H9 (cell line): ENCODE results near the gene ITPR1. TPM values are rescaled to one million over a fixed set of nuclear protein-coding genes. Genes with fewer than 3 reads are reported as not detected.
A peak's percentile ranks its signal among the peaks of the same experiment; 100 is the strongest.

Source experiments
- DNase-seq: peaks from one replicate; pipeline ENCODE4 v3.0.0-alpha.2; 2017
- H2AFZ ChIP-seq: one replicate; pipeline ENCODE4 v1.6.1; 2013; ENCODE audit warnings: mild to moderate bottlenecking, low read length, control low read depth, moderate library complexity
- H2AK5ac ChIP-seq: 2 replicates; pipeline ENCODE4 v1.6.1; 2013; ENCODE audit warnings: low read length, control low read depth, mixed read lengths; ENCODE audit not compliant: insufficient read length
- H2BK120ac ChIP-seq: one replicate; pipeline ENCODE4 v1.6.1; 2013; ENCODE audit warnings: low read depth, mild to moderate bottlenecking, low read length, control low read depth, inconsistent platforms; ENCODE audit not compliant: poor library complexity, severe bottlenecking
- H2BK12ac ChIP-seq: 2 replicates; pipeline ENCODE4 v1.6.1; 2013; ENCODE audit warnings: low read length, control low read depth, mixed read lengths, low read depth; ENCODE audit not compliant: insufficient read length
- H2BK15ac ChIP-seq: 2 replicates; pipeline ENCODE4 v1.6.1; 2013; ENCODE audit warnings: low read depth, low read length, control low read depth
- H2BK20ac ChIP-seq: one replicate; pipeline ENCODE4 v1.6.1; 2013; ENCODE audit warnings: low read depth, mild to moderate bottlenecking, low read length, control low read depth, inconsistent platforms; ENCODE audit not compliant: poor library complexity, severe bottlenecking
- H2BK5ac ChIP-seq: 2 replicates; pipeline ENCODE4 v1.6.1; 2013; ENCODE audit warnings: low read length, control low read depth, mixed read lengths; ENCODE audit not compliant: insufficient read length
- H3K14ac ChIP-seq: 2 replicates; pipeline ENCODE4 v1.6.1; 2013; ENCODE audit warnings: low read length, control low read depth; ENCODE audit not compliant: insufficient read depth
- H3K18ac ChIP-seq: 2 replicates; pipeline ENCODE4 v1.6.1; 2013; ENCODE audit warnings: low read depth, mild to moderate bottlenecking, mixed read lengths, low read length, control low read depth; ENCODE audit not compliant: insufficient read length
- H3K23ac ChIP-seq: 2 replicates; pipeline ENCODE4 v1.6.1; 2013; ENCODE audit warnings: low read length, control low read depth, mixed read lengths, low read depth; ENCODE audit not compliant: insufficient read length
- H3K23me2 ChIP-seq: 2 replicates; pipeline ENCODE4 v1.6.1; 2013; ENCODE audit warnings: low read depth, mild to moderate bottlenecking, mixed read lengths, low read length, control low read depth; ENCODE audit not compliant: insufficient read length, poor library complexity, severe bottlenecking
- H3K27ac ChIP-seq: 2 replicates; pipeline ENCODE4 v1.5.1; 2013; ENCODE audit warnings: low read length, control low read depth, mixed read lengths, low read depth; ENCODE audit not compliant: insufficient read length
- H3K27me3 ChIP-seq: 2 replicates; pipeline ENCODE4 v1.6.1; 2013; ENCODE audit warnings: low read length, control low read depth, inconsistent platforms; ENCODE audit not compliant: insufficient read depth
- H3K4ac ChIP-seq: 2 replicates; pipeline ENCODE4 v1.6.1; 2013; ENCODE audit warnings: low read depth, mild to moderate bottlenecking, control low read depth, inconsistent platforms, low read length, moderate library complexity
- H3K4me1 ChIP-seq: 2 replicates; pipeline ENCODE4 v1.6.1; 2013; ENCODE audit warnings: low read length, control low read depth, inconsistent platforms; ENCODE audit not compliant: insufficient read depth
- H3K4me2 ChIP-seq: 2 replicates; pipeline ENCODE4 v1.6.1; 2013; ENCODE audit warnings: low read length, control low read depth, mixed read lengths; ENCODE audit not compliant: insufficient read length, insufficient read depth
- H3K56ac ChIP-seq: 2 replicates; pipeline ENCODE4 v1.6.1; 2013; ENCODE audit warnings: low read depth, mild to moderate bottlenecking, mixed read lengths, low read length, control low read depth; ENCODE audit not compliant: insufficient read length
- H3K79me1 ChIP-seq: 2 replicates; pipeline ENCODE4 v1.6.1; 2013; ENCODE audit warnings: low read depth, mild to moderate bottlenecking, moderate library complexity, low read length, control low read depth, inconsistent platforms; ENCODE audit not compliant: insufficient read depth, poor library complexity, severe bottlenecking
- H3K79me2 ChIP-seq: 2 replicates; pipeline ENCODE4 v1.6.1; 2013; ENCODE audit warnings: low read length, control low read depth, inconsistent platforms; ENCODE audit not compliant: insufficient read depth
- H3K9ac ChIP-seq: 2 replicates; pipeline ENCODE4 v1.6.1; 2013; ENCODE audit warnings: low read length, control low read depth, mixed read lengths; ENCODE audit not compliant: insufficient read length; ENCODE audit errors: extremely low read depth
- H3K9me3 ChIP-seq: one replicate; pipeline ENCODE4 v1.6.1; 2013; ENCODE audit warnings: low read depth, low read length, inconsistent platforms; ENCODE audit not compliant: control insufficient read depth
- H3T11ph ChIP-seq: one replicate; pipeline ENCODE4 v1.6.1; 2013; ENCODE audit warnings: mild to moderate bottlenecking, low read length, control low read depth, inconsistent platforms
- H4K20me1 ChIP-seq: one replicate; pipeline ENCODE4 v1.6.1; 2013; ENCODE audit not compliant: control insufficient read depth, insufficient read length, insufficient read depth
- H4K5ac ChIP-seq: 2 replicates; pipeline ENCODE4 v1.6.1; 2013; ENCODE audit warnings: low read depth, mild to moderate bottlenecking, mixed read lengths, low read length, control low read depth; ENCODE audit not compliant: insufficient read length
- H4K8ac ChIP-seq: replicated peaks from 2 replicates; pipeline ENCODE4 v1.6.1; 2013; ENCODE audit warnings: low read length, control low read depth, mixed read lengths, low read depth; ENCODE audit not compliant: insufficient read length
- H4K91ac ChIP-seq: 2 replicates; pipeline ENCODE4 v1.6.1; 2013; ENCODE audit warnings: low read depth, mild to moderate bottlenecking, moderate library complexity, mixed read lengths, low read length, control low read depth; ENCODE audit not compliant: insufficient read length
- H3K27ac Mint-ChIP-seq, 3 experiments: 2 replicates in 2 of 3; 3 replicates in 1 of 3; pipeline ENCODE4 v1.8.0; 2020 to 2021; ENCODE audit warnings: mixed read lengths in 3 of 3, mild to moderate bottlenecking in 1 of 3, moderate library complexity in 1 of 3
- H3K27me3 Mint-ChIP-seq: 2 replicates; pipeline ENCODE4 v1.8.0; 2021; ENCODE audit warnings: low read depth, mild to moderate bottlenecking, moderate library complexity, mixed read lengths
- H3K36me3 Mint-ChIP-seq, 3 experiments: 2 replicates in 2 of 3; 3 replicates in 1 of 3; pipeline ENCODE4 v1.8.0; 2020 to 2021; ENCODE audit warnings: low read depth in 3 of 3, mixed read lengths in 3 of 3; ENCODE audit not compliant: insufficient read depth in 1 of 3
- H3K4me1 Mint-ChIP-seq, 2 experiments: 2 replicates each; pipeline ENCODE4 v1.8.0; 2020; ENCODE audit warnings: mixed read lengths in 2 of 2
- H3K4me3 Mint-ChIP-seq, 2 experiments: 2 replicates in 1 of 2; 3 replicates in 1 of 2; pipeline ENCODE4 v1.8.0; 2020 to 2021; ENCODE audit warnings: mild to moderate bottlenecking in 2 of 2, mixed read lengths in 2 of 2, moderate library complexity in 1 of 2
- H3K9me3 Mint-ChIP-seq, 2 experiments: 2 replicates in 1 of 2; 3 replicates in 1 of 2; pipeline ENCODE4 v1.8.0; 2020; ENCODE audit warnings: mild to moderate bottlenecking in 2 of 2, mixed read lengths in 2 of 2, moderate library complexity in 1 of 2
- WGBS: extraction: QIAGEN DNeasy Blood & Tissue Kit; methylation state at CpG from one replicate; pipeline ENCODE4 v1.1.7; 2013; ENCODE audit warnings: missing lambda C conversion rate, low lambda C conversion rate, mixed read lengths; ENCODE audit not compliant: insufficient read length; ENCODE audit errors: extremely low coverage; 5-methylcytosine and 5-hydroxymethylcytosine counted together
- total RNA-seq: library from RNA; stranded (reverse); gene quantifications from 2 replicates; pipeline ENCODE4 v1.2.1, GENCODE V29; 2021
- TF ChIP-seq, protein P1 (sequence below): fragments of 200-600 bp; sonication (generic); conservative IDR thresholded peaks from 3 replicates; pipeline ENCODE4 v1.8.0; 2021; ENCODE audit warnings: antibody characterized with exemption, mild to moderate bottlenecking

The ITPR1 gene
- total RNA-seq, 1 experiment from 2014 or later: 4.2 TPM

DNA sequence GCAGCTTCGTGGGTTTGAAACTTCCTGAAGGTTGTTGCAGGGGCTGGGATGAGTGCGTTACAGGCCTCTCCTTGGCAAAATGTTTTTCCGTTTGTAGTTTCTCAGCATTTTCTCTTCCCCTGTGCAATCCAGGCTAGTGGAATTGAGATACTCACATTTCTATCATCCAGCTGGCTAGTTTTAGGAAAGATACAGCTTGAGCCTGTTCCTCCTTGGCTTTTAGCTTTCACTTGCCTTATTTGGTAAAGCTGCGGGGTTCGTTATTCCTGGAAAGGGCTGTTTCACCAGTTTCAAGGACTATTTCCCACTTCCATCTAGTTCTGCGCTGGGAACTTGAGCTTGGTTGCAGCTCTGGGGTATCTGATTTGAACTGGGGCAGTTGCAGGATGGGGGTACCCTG is 90.3 kb downstream of the ITPR1 start:
- no peaks in the 10 kb centered on the region for H3K36me3 Mint-ChIP-seq
- Histone ChIP-seq H3K4me2 (no peak overlapping the region), H3K23me2 (no peaks in the 10 kb centered on the region), H3K9ac (no peak overlapping the region), H3T11ph (no peak overlapping the region), H3K18ac (no peak overlapping the region), H3K9me3 (no peaks in the 10 kb centered on the region), H4K8ac (no peak overlapping the region), H2AK5ac (no peak overlapping the region), H3K4me1 (peaks cover 8% of the 10 kb centered on the region; the same call in 1 of the 2 replicates), H2BK15ac (0 out of 2 replicates have a peak overlapping the region, but pooled peaks have one; percentile 17), H2BK12ac (no peak overlapping the region), H3K27ac (no peak overlapping the region), H2BK120ac (no peak overlapping the region), H4K20me1 (no peaks in the 10 kb centered on the region), H3K14ac (0 out of 2 replicates have a peak overlapping the region, but pooled peaks have one; percentile 29), H2AFZ (no peak overlapping the region), H3K4ac (no peak overlapping the region), H3K27me3 (no peaks in the 10 kb centered on the region), H3K56ac (no peak overlapping the region), H2BK5ac (no peak overlapping the region), H3K79me2 (no peaks in the 10 kb centered on the region), H2BK20ac (no peak overlapping the region), H3K79me1 (no peaks in the 10 kb centered on the region), H3K23ac (no peak overlapping the region), H4K5ac (no peak overlapping the region), H4K91ac (no peak overlapping the region)
- peak overlapping the region in 1 of 3 experiments; percentile 38; a peak in 1 of 7 replicates for H3K27ac Mint-ChIP-seq
- H3K4me1 Mint-ChIP-seq: peaks cover 33 to 48% of the 10 kb centered on the region in 2 experiments
- no CpG with 5 or more reads among the region's 6 CpGs for WGBS
- TF ChIP-seq, protein P1, sequence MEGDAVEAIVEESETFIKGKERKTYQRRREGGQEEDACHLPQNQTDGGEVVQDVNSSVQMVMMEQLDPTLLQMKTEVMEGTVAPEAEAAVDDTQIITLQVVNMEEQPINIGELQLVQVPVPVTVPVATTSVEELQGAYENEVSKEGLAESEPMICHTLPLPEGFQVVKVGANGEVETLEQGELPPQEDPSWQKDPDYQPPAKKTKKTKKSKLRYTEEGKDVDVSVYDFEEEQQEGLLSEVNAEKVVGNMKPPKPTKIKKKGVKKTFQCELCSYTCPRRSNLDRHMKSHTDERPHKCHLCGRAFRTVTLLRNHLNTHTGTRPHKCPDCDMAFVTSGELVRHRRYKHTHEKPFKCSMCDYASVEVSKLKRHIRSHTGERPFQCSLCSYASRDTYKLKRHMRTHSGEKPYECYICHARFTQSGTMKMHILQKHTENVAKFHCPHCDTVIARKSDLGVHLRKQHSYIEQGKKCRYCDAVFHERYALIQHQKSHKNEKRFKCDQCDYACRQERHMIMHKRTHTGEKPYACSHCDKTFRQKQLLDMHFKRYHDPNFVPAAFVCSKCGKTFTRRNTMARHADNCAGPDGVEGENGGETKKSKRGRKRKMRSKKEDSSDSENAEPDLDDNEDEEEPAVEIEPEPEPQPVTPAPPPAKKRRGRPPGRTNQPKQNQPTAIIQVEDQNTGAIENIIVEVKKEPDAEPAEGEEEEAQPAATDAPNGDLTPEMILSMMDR: no peak
- DNase-seq: no peak
- H3K4me3 Mint-ChIP-seq: no peak overlapping the region
- H3K9me3 Mint-ChIP-seq: no peaks in the 10 kb centered on the region
- H3K27me3 Mint-ChIP-seq: no peaks in the 10 kb centered on the region
